Mesendoderm (in vitro differentiated cells): ENCODE measurements around the gene TCHP. TPM values are rescaled to one million over a fixed set of nuclear protein-coding genes. Genes with fewer than 3 reads are reported as not detected.
"Not testable (repeated sequence)": the region's sequence is repeated elsewhere in the genome, so short reads cannot be mapped to it uniquely, and the experiment has no call there.

ENCODE experiments used
- DNase-seq: peaks from one replicate; pipeline ENCODE4 v3.0.0; 2013
- H2AK5ac ChIP-seq: 2 replicates; pipeline ENCODE4 v1.6.1; 2013; ENCODE audit warnings: low read length, inconsistent platforms
- H2BK120ac ChIP-seq: 2 replicates; pipeline ENCODE4 v1.6.1; 2013; ENCODE audit warnings: low read depth, mild to moderate bottlenecking, low read length, moderate library complexity, mixed read lengths
- H2BK15ac ChIP-seq: replicated peaks from 2 replicates; pipeline ENCODE4 v1.6.1; 2013; ENCODE audit warnings: low read depth, mild to moderate bottlenecking, moderate library complexity
- H2BK5ac ChIP-seq: 2 replicates; pipeline ENCODE4 v1.6.1; 2013; ENCODE audit warnings: low read length, inconsistent platforms
- H3K18ac ChIP-seq: 2 replicates; pipeline ENCODE4 v1.6.1; 2013; ENCODE audit warnings: mild to moderate bottlenecking, low read length, mixed read lengths
- H3K23ac ChIP-seq: one replicate; pipeline ENCODE4 v1.6.1; 2013; ENCODE audit warnings: low read length
- H3K27ac ChIP-seq: 2 replicates; pipeline ENCODE4 v1.5.1; 2013; ENCODE audit warnings: low read depth, mild to moderate bottlenecking, inconsistent platforms, low read length, moderate library complexity
- H3K27me3 ChIP-seq: 2 replicates; pipeline ENCODE4 v1.6.1; 2013; ENCODE audit warnings: low read length, control low read depth, mild to moderate bottlenecking, inconsistent platforms; ENCODE audit not compliant: insufficient read depth, poor library complexity
- H3K36me3 ChIP-seq: 2 replicates; pipeline ENCODE4 v1.6.1; 2013; ENCODE audit warnings: low read length, inconsistent platforms; ENCODE audit not compliant: control insufficient read depth, insufficient read depth
- H3K4ac ChIP-seq: one replicate; pipeline ENCODE4 v1.6.1; 2013; ENCODE audit warnings: low read depth, mild to moderate bottlenecking, low read length, moderate library complexity
- H3K4me1 ChIP-seq: 2 replicates; pipeline ENCODE4 v1.6.1; 2013; ENCODE audit warnings: low read depth, low read length, inconsistent platforms; ENCODE audit not compliant: control insufficient read depth
- H3K4me2 ChIP-seq: 2 replicates; pipeline ENCODE4 v1.6.1; 2013; ENCODE audit warnings: low read length
- H3K4me3 ChIP-seq: 2 replicates; pipeline ENCODE4 v1.5.1; 2013; ENCODE audit warnings: mild to moderate bottlenecking, low read length
- H3K56ac ChIP-seq: one replicate; pipeline ENCODE4 v1.6.1; 2013; ENCODE audit warnings: low read length
- H3K79me1 ChIP-seq: 2 replicates; pipeline ENCODE4 v1.6.1; 2013; ENCODE audit warnings: low read length, inconsistent platforms
- H3K79me2 ChIP-seq: 2 replicates; pipeline ENCODE4 v1.6.1; 2013; ENCODE audit warnings: mild to moderate bottlenecking, low read length; ENCODE audit not compliant: control insufficient read depth, insufficient read depth
- H3K9ac ChIP-seq: 2 replicates; pipeline ENCODE4 v1.6.1; 2013; ENCODE audit warnings: low read length, inconsistent platforms
- H4K5ac ChIP-seq: one replicate; pipeline ENCODE4 v1.6.1; 2013; ENCODE audit warnings: low read length
- H4K8ac ChIP-seq: one replicate; pipeline ENCODE4 v1.6.1; 2013; ENCODE audit warnings: low read depth, mild to moderate bottlenecking, control low read depth, low read length, moderate library complexity
- WGBS: extraction: QIAGEN DNeasy Blood & Tissue Kit; methylation state at CpG from one replicate; pipeline ENCODE4 v1.1.7; 2013; ENCODE audit warnings: low lambda C conversion rate, missing lambda C conversion rate; ENCODE audit not compliant: insufficient coverage; ENCODE audit errors: extremely low coverage; 5-methylcytosine and 5-hydroxymethylcytosine counted together
- polyA plus RNA-seq, 2 experiments: library from polyadenylated mRNA; stranded (reverse); fragments of 200-250 nt; gene quantifications; one replicate each; pipeline ENCODE4 v1.2.3, GENCODE V29; 2013

TCHP gene
- polyA plus RNA-seq (2013, experiment 1 of 2): 19.5 TPM
- polyA plus RNA-seq (2013, experiment 2 of 2): 19.1 TPM

GRCh38 chr12:109899783-109900751, at the start of gene TCHP:
TSS of gene TCHP (plus strand) at chr12:109900274. CDS start at chr12:109903027, 2,753 bp downstream.
- Histone ChIP-seq H3K18ac (peak within 1 kb of the TSS; percentile 77), H3K27ac (peak within 1 kb of the TSS; percentile 57), H3K79me1 (peaks cover 2% of the 10 kb centered on the region), H3K36me3 (peaks cover 3% of the 10 kb centered on the region), H3K27me3 (no peaks in the 10 kb centered on the region), H2BK5ac (no peak within 1 kb of the TSS), H3K4ac (no peak within 1 kb of the TSS), H3K56ac (peak within 1 kb of the TSS; percentile 82), H4K5ac (no peak within 1 kb of the TSS), H3K4me1 (no peaks in the 10 kb centered on the region), H4K8ac (no peak within 1 kb of the TSS), H3K23ac (no peak within 1 kb of the TSS), H3K79me2 (no peaks in the 10 kb centered on the region), H3K4me3 (peak within 1 kb of the TSS; percentile 42), H2BK120ac (no peak within 1 kb of the TSS), H3K9ac (peak within 1 kb of the TSS; percentile 89), H3K4me2 (peak within 1 kb of the TSS; percentile 90), H2AK5ac (no peak within 1 kb of the TSS), H2BK15ac (no peak within 1 kb of the TSS)
- no CpG with 5 or more reads among the region's 69 CpGs for WGBS
- DNase-seq: peak; percentile 91

- H3K4me1 ChIP-seq, H3K4me2 ChIP-seq, H3K4me3 ChIP-seq, H2BK5ac ChIP-seq, H3K27ac ChIP-seq, H4K5ac ChIP-seq, H3K9ac ChIP-seq, H3K56ac ChIP-seq, H3K18ac ChIP-seq, H2BK15ac ChIP-seq, H4K8ac ChIP-seq, H3K79me1 ChIP-seq, H2AK5ac ChIP-seq, DNase-seq, H3K4ac ChIP-seq, H3K23ac ChIP-seq, H3K36me3 ChIP-seq, H3K27me3 ChIP-seq, H2BK120ac ChIP-seq, H3K79me2 ChIP-seq: not testable (repeated sequence)
- no CpG with 5 or more reads among the region's 6 CpGs for WGBS
Measured at GRCh38 chr12:109850518-109850917, 49.6 kb upstream of the TCHP start.

- H3K4me2 ChIP-seq: no peak overlapping the region
- H3K27ac ChIP-seq: no peak overlapping the region
- H3K4me1 ChIP-seq: no peaks in the 10 kb centered on the region
- no peak overlapping the region for H2BK15ac ChIP-seq
- H3K9ac ChIP-seq: no peak overlapping the region
- no peaks in the 10 kb centered on the region for H3K79me1 ChIP-seq
- H3K36me3 ChIP-seq: peaks cover 4% of the 10 kb centered on the region
- H4K8ac ChIP-seq: no peak overlapping the region
- H3K27me3 ChIP-seq: no peaks in the 10 kb centered on the region
- H2BK5ac ChIP-seq: no peak overlapping the region
- no peak for DNase-seq
- no peak overlapping the region for H4K5ac ChIP-seq
- H2BK120ac ChIP-seq: no peak overlapping the region
- H3K18ac ChIP-seq: no peak overlapping the region
- H3K23ac ChIP-seq: no peak overlapping the region
- no peak overlapping the region for H3K4ac ChIP-seq
- no peak overlapping the region for H2AK5ac ChIP-seq
- H3K79me2 ChIP-seq: no peaks in the 10 kb centered on the region
- no CpG with 5 or more reads among the region's 14 CpGs for WGBS
- H3K4me3 ChIP-seq: no peak overlapping the region
- H3K56ac ChIP-seq: no peak overlapping the region
Measured at GRCh38 chr12:109855377-109855776, 44.7 kb upstream of the TCHP start.

- H3K9ac ChIP-seq: no peak overlapping the region
- no peaks in the 10 kb centered on the region for H3K4me1 ChIP-seq
- H3K27me3 ChIP-seq: no peaks in the 10 kb centered on the region
- no peak overlapping the region for H4K5ac ChIP-seq
- H3K56ac ChIP-seq: no peak overlapping the region
- no CpG with 5 or more reads among the region's 6 CpGs for WGBS
- DNase-seq: no peak
- no peak overlapping the region for H3K4me3 ChIP-seq
- H3K4me2 ChIP-seq: no peak overlapping the region
- no peak overlapping the region for H2BK15ac ChIP-seq
- no peaks in the 10 kb centered on the region for H3K79me1 ChIP-seq
- H4K8ac ChIP-seq: no peak overlapping the region
- no peak overlapping the region for H3K18ac ChIP-seq
- no peak overlapping the region for H3K27ac ChIP-seq
- no peak overlapping the region for H3K23ac ChIP-seq
- no peak overlapping the region for H2BK5ac ChIP-seq
- H2AK5ac ChIP-seq: no peak overlapping the region
- H3K36me3 ChIP-seq: peaks cover 4% of the 10 kb centered on the region
- no peak overlapping the region for H3K4ac ChIP-seq
- no peaks in the 10 kb centered on the region for H3K79me2 ChIP-seq
- H2BK120ac ChIP-seq: no peak overlapping the region
Measured at GRCh38 chr12:109857715-109858114, 42.4 kb upstream of the TCHP start.

- Histone ChIP-seq H3K4me2 (no peak overlapping the region), H3K27me3 (no peaks in the 10 kb centered on the region), H3K4me1 (no peaks in the 10 kb centered on the region), H3K9ac (no peak overlapping the region), H3K56ac (no peak overlapping the region), H3K4ac (no peak overlapping the region), H3K27ac (no peak overlapping the region), H4K8ac (no peak overlapping the region), H2BK5ac (no peak overlapping the region), H3K36me3 (peaks cover 4% of the 10 kb centered on the region), H3K18ac (no peak overlapping the region), H3K23ac (no peak overlapping the region), H3K79me2 (no peaks in the 10 kb centered on the region), H2AK5ac (no peak overlapping the region), H3K79me1 (no peaks in the 10 kb centered on the region), H3K4me3 (no peak overlapping the region), H2BK120ac (no peak overlapping the region), H2BK15ac (no peak overlapping the region), H4K5ac (no peak overlapping the region)
- DNase-seq: no peak
- no CpG with 5 or more reads among the region's 5 CpGs for WGBS
Measured at GRCh38 chr12:109858764-109859163, 41.3 kb upstream of the TCHP start.
